GM19324 (cell line): ENCODE results near the gene S100A11.

Experiments used
- ATAC-seq: cut with Tn5 transposase; IDR thresholded peaks from one replicate; pipeline ENCODE4 v1.9.1; 2021; ENCODE audit warnings: mild to moderate bottlenecking, moderate library complexity; ENCODE audit not compliant: unreplicated experiment, low FRiP score

S100A11 gene

GRCh38 chr1:152039886-152040285 is 3.1 kb upstream of the S100A11 start:
- no peak for ATAC-seq

- no peak for ATAC-seq
Measured at GRCh38 chr1:152039461-152039860, 2.7 kb upstream of the S100A11 start.

- no peak for ATAC-seq
Measured at GRCh38 chr1:152038871-152039270, 2.1 kb upstream of the S100A11 start.

GRCh38 chr1:152035539-152036266 is 1.1 kb downstream of the S100A11 start:
- ATAC-seq = no peak

GRCh38 chr1:152034654-152035538 is 1.9 kb downstream of the S100A11 start:
- ATAC-seq = peak; percentile 51

- ATAC-seq = no peak
Measured at GRCh38 chr1:152034324-152034653, 2.5 kb downstream of the S100A11 start.

- no peak for ATAC-seq
Measured at GRCh38 chr1:152029929-152030211, 6.9 kb downstream of the S100A11 start.

GRCh38 chr1:152029144-152029928 is 7.5 kb downstream of the S100A11 start:
- ATAC-seq = no peak

GRCh38 chr1:152026895-152027294 is 9.9 kb downstream of the S100A11 start:
- no peak for ATAC-seq

- ATAC-seq = no peak
Measured at GRCh38 chr1:152024223-152024622, 12.6 kb downstream of the S100A11 start.

- ATAC-seq = no peak
Measured at GRCh38 chr1:152023221-152023620, 13.6 kb downstream of the S100A11 start.

GRCh38 chr1:152022474-152022873 is 14.3 kb downstream of the S100A11 start:
- no peak for ATAC-seq

GRCh38 chr1:152021569-152021968 is 15.2 kb downstream of the S100A11 start:
- no peak for ATAC-seq

GRCh38 chr1:152020849-152021248 is 16.0 kb downstream of the S100A11 start:
- ATAC-seq = no peak

- ATAC-seq = no peak
Measured at GRCh38 chr1:152018537-152018936, 18.3 kb downstream of the S100A11 start.

GRCh38 chr1:152015766-152016165 is 21.0 kb downstream of the S100A11 start:
- no peak for ATAC-seq

GRCh38 chr1:152014943-152015342 is 21.9 kb downstream of the S100A11 start:
- ATAC-seq = no peak

- no peak for ATAC-seq
Measured at GRCh38 chr1:152013664-152014237, 23.1 kb downstream of the S100A11 start.

- no peak for ATAC-seq
Measured at GRCh38 chr1:152009691-152010090, 27.1 kb downstream of the S100A11 start.

GRCh38 chr1:152007047-152007446 is 29.8 kb downstream of the S100A11 start:
- no peak for ATAC-seq

GRCh38 chr1:152005360-152005912 is 31.4 kb downstream of the S100A11 start:
- no peak for ATAC-seq
